SK-N-SH treated with all-trans-retinoic acid at 6 μM for 48 hours (cell line): ENCODE measurements around the gene SLC12A8.

Experiments used
- ARNTL ChIP-seq: fragments of 450-650 bp; formaldehyde crosslinking; IDR thresholded peaks from 2 replicates; pipeline ENCODE4 v1.5.0; 2020; ENCODE audit warnings: low read depth, mild to moderate bottlenecking, moderate library complexity, borderline replicate concordance
- OSR1 ChIP-seq: fragments of 250-450 bp; sonication (Bioruptor Pico); IDR thresholded peaks from 2 replicates; pipeline ENCODE4 v1.8.0; 2022; ENCODE audit warnings: moderate library complexity, mild to moderate bottlenecking, inconsistent platforms
- POU6F1 ChIP-seq: fragments of 250-450 bp; sonication (Bioruptor Pico); IDR thresholded peaks from 2 replicates; pipeline ENCODE4 v1.8.0; 2021; ENCODE audit warnings: low read depth, mild to moderate bottlenecking, moderate library complexity, borderline replicate concordance
- PPARA ChIP-seq: fragments of 250-450 bp; sonication (Bioruptor Pico); IDR thresholded peaks from 2 replicates; pipeline ENCODE4 v1.5.0; 2020; ENCODE audit warnings: mild to moderate bottlenecking, borderline replicate concordance
- ZC3H10 ChIP-seq: fragments of 250-450 bp; sonication (Bioruptor Pico); IDR thresholded peaks from 2 replicates; pipeline ENCODE4 v1.5.1; 2021; ENCODE audit warnings: mild to moderate bottlenecking, moderate library complexity
- ZFP3 ChIP-seq: fragments of 250-450 bp; sonication (Bioruptor Pico); IDR thresholded peaks from 2 replicates; pipeline ENCODE4 v1.5.0; 2020; ENCODE audit warnings: mild to moderate bottlenecking, moderate library complexity
- ZNF8 ChIP-seq: fragments of 450-650 bp; formaldehyde crosslinking; IDR thresholded peaks from 2 replicates; pipeline ENCODE4 v1.5.0; 2020; ENCODE audit warnings: mild to moderate bottlenecking, moderate library complexity

- no peak for TF ChIP-seq ARNTL (CRISPR knock-in tag)
- TF ChIP-seq ZNF8 (CRISPR knock-in tag) = no peak
- TF ChIP-seq POU6F1 (CRISPR knock-in tag) = no peak
- no peak for TF ChIP-seq ZC3H10 (CRISPR knock-in tag)
- TF ChIP-seq PPARA (CRISPR knock-in tag) = no peak
- no peak for TF ChIP-seq OSR1 (CRISPR knock-in tag)
- TF ChIP-seq ZFP3 (CRISPR knock-in tag) = no peak
These were observed 166.6 kb downstream of the SLC12A8 start for GRCh38 chr3:125045965-125046364.
